ENCODE results near the gene RAET1E.
"Not testable (repeated sequence)": the region's sequence is repeated elsewhere in the genome, so short reads cannot be mapped to it uniquely, and the experiment has no call there.

RAET1E gene

GRCh38 chr6:149913540-149914240 is 15.8 kb upstream of the RAET1E start:
- Histone ChIP-seq H3F3A (ENCODE audit: insufficient read depth, low read length) (no peaks in the 10 kb centered on the region), H3K4me1 (ENCODE audit: low read length) (no peaks in the 10 kb centered on the region), H3K27me3 (replicated peaks; ENCODE audit: insufficient read depth, low read length) (peaks cover 74% of the 10 kb centered on the region), H3K36me3 (replicated peaks; ENCODE audit: insufficient read depth, low read length) (no peaks in the 10 kb centered on the region), H3K9ac (ENCODE audit: low read length) (no peak overlapping the region), H3K9me3 (replicated peaks; ENCODE audit: insufficient read depth, low read length) (no peaks in the 10 kb centered on the region), H2AFZ (ENCODE audit: low read length) (no peak overlapping the region), H4K20me1 (ENCODE audit: insufficient read depth, low read length) (no peaks in the 10 kb centered on the region), H3K27ac (ENCODE audit: low read length) (no peak overlapping the region), H3K4me3 (ENCODE audit: low read length) (no peak overlapping the region), H3K4me2 (ENCODE audit: low read depth, low read length) (no peak overlapping the region), H3K9me2 (replicated peaks; ENCODE audit: insufficient read depth, low read length) (no peaks in the 10 kb centered on the region), H3K79me2 (ENCODE audit: low read length) (no peaks in the 10 kb centered on the region)
- DNase-seq: no peak
- no peak for TF ChIP-seq CTCF (IDR thresholded peaks at IDR 0.05; ENCODE audit: low read length)
- TF ChIP-seq EZH2phosphoT487 (IDR thresholded peaks at IDR 0.05; ENCODE audit: low read length): no peak
- TF ChIP-seq EZH2 (optimal IDR thresholded peaks at IDR 0.05; ENCODE audit: low read depth, low read length): no peak

- H3K27me3 ChIP-seq (replicated peaks; ENCODE audit: insufficient read depth, low read length): peaks cover 72% of the 10 kb centered on the region
Measured at GRCh38 chr6:149913085-149913484, 15.2 kb upstream of the RAET1E start.

GRCh38 chr6:149912680-149913079 is 14.8 kb upstream of the RAET1E start:
- peaks cover 72% of the 10 kb centered on the region for H3K27me3 ChIP-seq (replicated peaks; ENCODE audit: insufficient read depth, low read length)
- H3K9ac ChIP-seq (ENCODE audit: low read length); H3K9me2 ChIP-seq (replicated peaks; ENCODE audit: insufficient read depth, low read length): not testable (repeated sequence)

More at GRCh38 chr6:149913085-149913484, 15.2 kb upstream of the RAET1E start:
- no peaks in the 10 kb centered on the region for H3K9me3 ChIP-seq (replicated peaks; ENCODE audit: insufficient read depth, low read length)
- no peak overlapping the region for H3K4me3 ChIP-seq (ENCODE audit: low read length)
- no peaks in the 10 kb centered on the region for H3K36me3 ChIP-seq (replicated peaks; ENCODE audit: insufficient read depth, low read length)
- H3K4me2 ChIP-seq (ENCODE audit: low read depth, low read length): no peak overlapping the region
- H4K20me1 ChIP-seq (ENCODE audit: insufficient read depth, low read length): no peaks in the 10 kb centered on the region
- no peak for DNase-seq
- no peaks in the 10 kb centered on the region for H3K9me2 ChIP-seq (replicated peaks; ENCODE audit: insufficient read depth, low read length)
- no peak overlapping the region for H2AFZ ChIP-seq (ENCODE audit: low read length)
- H3K27ac ChIP-seq (ENCODE audit: low read length): no peak overlapping the region
- no peak overlapping the region for H3K9ac ChIP-seq (ENCODE audit: low read length)
- TF ChIP-seq CTCF (IDR thresholded peaks at IDR 0.05; ENCODE audit: low read length): no peak
- no peak for TF ChIP-seq EZH2phosphoT487 (IDR thresholded peaks at IDR 0.05; ENCODE audit: low read length)
- TF ChIP-seq EZH2 (optimal IDR thresholded peaks at IDR 0.05; ENCODE audit: low read depth, low read length): no peak
- no peaks in the 10 kb centered on the region for H3K4me1 ChIP-seq (ENCODE audit: low read length)
- no peaks in the 10 kb centered on the region for H3K79me2 ChIP-seq (ENCODE audit: low read length)
- H3F3A ChIP-seq (ENCODE audit: insufficient read depth, low read length): no peaks in the 10 kb centered on the region

GRCh38 chr6:149910721-149911151 is 12.8 kb upstream of the RAET1E start:
- H3K9ac ChIP-seq (ENCODE audit: low read length): no peak overlapping the region
- H2AFZ ChIP-seq (ENCODE audit: low read length): no peak overlapping the region
- peak; percentile 7 for DNase-seq
- H3K79me2 ChIP-seq (ENCODE audit: low read length): no peaks in the 10 kb centered on the region
- no peaks in the 10 kb centered on the region for H3F3A ChIP-seq (ENCODE audit: insufficient read depth, low read length)
- H4K20me1 ChIP-seq (ENCODE audit: insufficient read depth, low read length): no peaks in the 10 kb centered on the region
- H3K4me2 ChIP-seq (ENCODE audit: low read depth, low read length): no peak overlapping the region
- no peaks in the 10 kb centered on the region for H3K9me3 ChIP-seq (replicated peaks; ENCODE audit: insufficient read depth, low read length)
- no peaks in the 10 kb centered on the region for H3K4me1 ChIP-seq (ENCODE audit: low read length)
- H3K27me3 ChIP-seq (replicated peaks; ENCODE audit: insufficient read depth, low read length): peaks cover 79% of the 10 kb centered on the region
- TF ChIP-seq CTCF (IDR thresholded peaks at IDR 0.05; ENCODE audit: low read length) (no peak), EZH2phosphoT487 (IDR thresholded peaks at IDR 0.05; ENCODE audit: low read length) (no peak), EZH2 (optimal IDR thresholded peaks at IDR 0.05; ENCODE audit: low read depth, low read length) (no peak)
- H3K9me2 ChIP-seq (replicated peaks; ENCODE audit: insufficient read depth, low read length): no peaks in the 10 kb centered on the region
- H3K27ac ChIP-seq (ENCODE audit: low read length): no peak overlapping the region
- no peaks in the 10 kb centered on the region for H3K36me3 ChIP-seq (replicated peaks; ENCODE audit: insufficient read depth, low read length)
- H3K4me3 ChIP-seq (ENCODE audit: low read length): no peak overlapping the region

More at GRCh38 chr6:149912680-149913079, 14.8 kb upstream of the RAET1E start:
- not testable (repeated sequence) for H3K36me3 ChIP-seq (replicated peaks; ENCODE audit: insufficient read depth, low read length); DNase-seq; H3K27ac ChIP-seq (ENCODE audit: low read length); H3K4me1 ChIP-seq (ENCODE audit: low read length); H2AFZ ChIP-seq (ENCODE audit: low read length); H3K4me2 ChIP-seq (ENCODE audit: low read depth, low read length); H3K79me2 ChIP-seq (ENCODE audit: low read length); H3F3A ChIP-seq (ENCODE audit: insufficient read depth, low read length); H3K9me3 ChIP-seq (replicated peaks; ENCODE audit: insufficient read depth, low read length); H3K4me3 ChIP-seq (ENCODE audit: low read length); H4K20me1 ChIP-seq (ENCODE audit: insufficient read depth, low read length)
